ENCODE measurements around the gene GRID1.

GRCh38 chr10:86213148-86213547 is 153.4 kb downstream of the GRID1 start:
- no peak for TF ChIP-seq POLR2A (IDR thresholded peaks at IDR 0.05; ENCODE audit: low read length)
- TF ChIP-seq GATA1 (IDR thresholded peaks at IDR 0.05; ENCODE audit: low read depth, low read length), result no peak

Measured in erythroblast (primary cell).